ENCODE results near the gene EMP2.

DNA sequence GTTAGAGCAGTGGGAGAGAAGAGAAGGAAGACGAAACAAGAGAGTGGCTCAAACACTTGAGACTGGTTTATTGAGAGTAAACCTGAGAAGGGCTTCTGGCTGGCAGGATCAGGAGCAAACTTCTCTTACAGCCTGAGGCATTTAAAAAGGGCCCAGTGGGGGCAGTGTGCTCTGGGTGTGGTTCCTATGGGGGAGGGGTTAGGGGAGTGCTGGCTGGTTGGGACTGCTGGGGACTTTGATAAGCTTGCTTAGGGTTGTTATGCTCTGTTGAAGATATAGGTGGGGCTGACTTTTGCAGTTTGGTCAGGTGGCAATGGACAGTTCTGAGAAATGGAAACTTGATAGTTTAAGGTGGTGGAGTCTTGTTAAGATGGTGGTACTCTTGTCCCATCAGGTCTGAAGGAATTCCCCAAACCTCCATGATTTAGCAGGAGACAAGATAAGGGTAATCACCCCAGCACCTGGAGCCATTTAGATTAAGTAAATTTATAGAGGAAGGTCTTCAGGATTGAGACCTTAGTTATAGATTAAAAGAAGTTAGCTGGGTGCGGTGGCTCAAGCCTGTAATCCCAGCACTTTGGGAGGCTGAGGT, 79.3 kb downstream of the EMP2 start:
- TF ChIP-seq, protein P1, sequence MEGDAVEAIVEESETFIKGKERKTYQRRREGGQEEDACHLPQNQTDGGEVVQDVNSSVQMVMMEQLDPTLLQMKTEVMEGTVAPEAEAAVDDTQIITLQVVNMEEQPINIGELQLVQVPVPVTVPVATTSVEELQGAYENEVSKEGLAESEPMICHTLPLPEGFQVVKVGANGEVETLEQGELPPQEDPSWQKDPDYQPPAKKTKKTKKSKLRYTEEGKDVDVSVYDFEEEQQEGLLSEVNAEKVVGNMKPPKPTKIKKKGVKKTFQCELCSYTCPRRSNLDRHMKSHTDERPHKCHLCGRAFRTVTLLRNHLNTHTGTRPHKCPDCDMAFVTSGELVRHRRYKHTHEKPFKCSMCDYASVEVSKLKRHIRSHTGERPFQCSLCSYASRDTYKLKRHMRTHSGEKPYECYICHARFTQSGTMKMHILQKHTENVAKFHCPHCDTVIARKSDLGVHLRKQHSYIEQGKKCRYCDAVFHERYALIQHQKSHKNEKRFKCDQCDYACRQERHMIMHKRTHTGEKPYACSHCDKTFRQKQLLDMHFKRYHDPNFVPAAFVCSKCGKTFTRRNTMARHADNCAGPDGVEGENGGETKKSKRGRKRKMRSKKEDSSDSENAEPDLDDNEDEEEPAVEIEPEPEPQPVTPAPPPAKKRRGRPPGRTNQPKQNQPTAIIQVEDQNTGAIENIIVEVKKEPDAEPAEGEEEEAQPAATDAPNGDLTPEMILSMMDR (IDR thresholded peaks at IDR 0.05): no peak
- TF ChIP-seq, protein P2, sequence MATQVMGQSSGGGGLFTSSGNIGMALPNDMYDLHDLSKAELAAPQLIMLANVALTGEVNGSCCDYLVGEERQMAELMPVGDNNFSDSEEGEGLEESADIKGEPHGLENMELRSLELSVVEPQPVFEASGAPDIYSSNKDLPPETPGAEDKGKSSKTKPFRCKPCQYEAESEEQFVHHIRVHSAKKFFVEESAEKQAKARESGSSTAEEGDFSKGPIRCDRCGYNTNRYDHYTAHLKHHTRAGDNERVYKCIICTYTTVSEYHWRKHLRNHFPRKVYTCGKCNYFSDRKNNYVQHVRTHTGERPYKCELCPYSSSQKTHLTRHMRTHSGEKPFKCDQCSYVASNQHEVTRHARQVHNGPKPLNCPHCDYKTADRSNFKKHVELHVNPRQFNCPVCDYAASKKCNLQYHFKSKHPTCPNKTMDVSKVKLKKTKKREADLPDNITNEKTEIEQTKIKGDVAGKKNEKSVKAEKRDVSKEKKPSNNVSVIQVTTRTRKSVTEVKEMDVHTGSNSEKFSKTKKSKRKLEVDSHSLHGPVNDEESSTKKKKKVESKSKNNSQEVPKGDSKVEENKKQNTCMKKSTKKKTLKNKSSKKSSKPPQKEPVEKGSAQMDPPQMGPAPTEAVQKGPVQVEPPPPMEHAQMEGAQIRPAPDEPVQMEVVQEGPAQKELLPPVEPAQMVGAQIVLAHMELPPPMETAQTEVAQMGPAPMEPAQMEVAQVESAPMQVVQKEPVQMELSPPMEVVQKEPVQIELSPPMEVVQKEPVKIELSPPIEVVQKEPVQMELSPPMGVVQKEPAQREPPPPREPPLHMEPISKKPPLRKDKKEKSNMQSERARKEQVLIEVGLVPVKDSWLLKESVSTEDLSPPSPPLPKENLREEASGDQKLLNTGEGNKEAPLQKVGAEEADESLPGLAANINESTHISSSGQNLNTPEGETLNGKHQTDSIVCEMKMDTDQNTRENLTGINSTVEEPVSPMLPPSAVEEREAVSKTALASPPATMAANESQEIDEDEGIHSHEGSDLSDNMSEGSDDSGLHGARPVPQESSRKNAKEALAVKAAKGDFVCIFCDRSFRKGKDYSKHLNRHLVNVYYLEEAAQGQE (IDR thresholded peaks at IDR 0.05): no peak
- TF ChIP-seq MYC (IDR thresholded peaks at IDR 0.05; ENCODE audit: borderline replicate concordance, low read length) (no peak), CBX2 (IDR thresholded peaks at IDR 0.05; ENCODE audit: borderline replicate concordance, low read depth) (no peak), POLR2A (IDR thresholded peaks at IDR 0.05; ENCODE audit: low read length) (no peak), CHD4 (IDR thresholded peaks at IDR 0.05; ENCODE audit: borderline replicate concordance) (no peak), ZFP36 (IDR thresholded peaks at IDR 0.05; ENCODE audit: borderline replicate concordance, partially characterized antibody) (no peak), RFX5 (IDR thresholded peaks at IDR 0.05) (no peak), JUN (IDR thresholded peaks at IDR 0.05) (no peak), EP300 (IDR thresholded peaks at IDR 0.05) (no peak), NR3C1 (IDR thresholded peaks at IDR 0.05) (no peak)
- TF ChIP-seq, protein P3, sequence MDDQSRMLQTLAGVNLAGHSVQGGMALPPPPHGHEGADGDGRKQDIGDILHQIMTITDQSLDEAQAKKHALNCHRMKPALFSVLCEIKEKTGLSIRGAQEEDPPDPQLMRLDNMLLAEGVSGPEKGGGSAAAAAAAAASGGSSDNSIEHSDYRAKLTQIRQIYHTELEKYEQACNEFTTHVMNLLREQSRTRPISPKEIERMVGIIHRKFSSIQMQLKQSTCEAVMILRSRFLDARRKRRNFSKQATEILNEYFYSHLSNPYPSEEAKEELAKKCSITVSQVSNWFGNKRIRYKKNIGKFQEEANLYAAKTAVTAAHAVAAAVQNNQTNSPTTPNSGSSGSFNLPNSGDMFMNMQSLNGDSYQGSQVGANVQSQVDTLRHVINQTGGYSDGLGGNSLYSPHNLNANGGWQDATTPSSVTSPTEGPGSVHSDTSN (IDR thresholded peaks at IDR 0.05): no peak
- TF ChIP-seq, protein P4, sequence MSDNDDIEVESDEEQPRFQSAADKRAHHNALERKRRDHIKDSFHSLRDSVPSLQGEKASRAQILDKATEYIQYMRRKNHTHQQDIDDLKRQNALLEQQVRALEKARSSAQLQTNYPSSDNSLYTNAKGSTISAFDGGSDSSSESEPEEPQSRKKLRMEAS (IDR thresholded peaks at IDR 0.05): no peak

All from A549 (cell line).